Loucy (cell line): ENCODE measurements around the gene ZNF23.

ENCODE experiments used
- H2AFZ ChIP-seq: fragments of 200-600 bp; sonication (generic); 2 replicates; pipeline ENCODE4 v1.6.0; 2016; ENCODE audit warnings: antibody characterized with exemption, mild to moderate bottlenecking, low read length, moderate library complexity
- H3F3A ChIP-seq: fragments of 200-600 bp; 2 replicates; pipeline ENCODE4 v1.6.0; 2016; ENCODE audit warnings: antibody characterized with exemption, low read depth, mild to moderate bottlenecking
- H3K27me3 ChIP-seq: fragments of 200-600 bp; sonication (generic); 2 replicates; pipeline ENCODE4 v1.6.1; 2014; ENCODE audit warnings: low read length, mild to moderate bottlenecking; ENCODE audit not compliant: insufficient read depth, poor library complexity, severe bottlenecking
- H3K36me3 ChIP-seq: fragments of 200-600 bp; sonication (generic); 2 replicates; pipeline ENCODE4 v1.6.1; 2016; ENCODE audit warnings: low read length; ENCODE audit not compliant: insufficient read depth
- H3K4me1 ChIP-seq: fragments of 200-600 bp; sonication (generic); 2 replicates; pipeline ENCODE4 v1.5.1; 2014; ENCODE audit warnings: low read length, mild to moderate bottlenecking; ENCODE audit not compliant: insufficient read depth, poor library complexity, severe bottlenecking
- H3K4me2 ChIP-seq: fragments of 200-600 bp; sonication (generic); 2 replicates; pipeline ENCODE4 v1.6.0; 2014; ENCODE audit warnings: antibody characterized with exemption, low read length, low read depth, mild to moderate bottlenecking; ENCODE audit not compliant: poor library complexity, severe bottlenecking
- H3K4me3 ChIP-seq: fragments of 200-600 bp; sonication (generic); 2 replicates; pipeline ENCODE4 v1.5.1; 2014; ENCODE audit warnings: low read length, mild to moderate bottlenecking, mixed read lengths; ENCODE audit not compliant: poor library complexity, severe bottlenecking
- H3K79me2 ChIP-seq: fragments of 200-600 bp; sonication (generic); 2 replicates; pipeline ENCODE4 v1.6.1; 2014; ENCODE audit warnings: low read length; ENCODE audit not compliant: insufficient read depth
- H3K9ac ChIP-seq: fragments of 200-600 bp; sonication (generic); 2 replicates; pipeline ENCODE4 v1.6.0; 2014; ENCODE audit warnings: mild to moderate bottlenecking, low read depth, low read length, moderate library complexity; ENCODE audit not compliant: poor library complexity, severe bottlenecking
- H3K9me2 ChIP-seq: fragments of 200-600 bp; sonication (generic); replicated peaks from 2 replicates; pipeline ENCODE4 v1.6.1; 2016; ENCODE audit warnings: low read depth, low read length, mixed read lengths
- H3K9me3 ChIP-seq: fragments of 200-600 bp; sonication (generic); 2 replicates; pipeline ENCODE4 v1.6.1; 2014; ENCODE audit warnings: mild to moderate bottlenecking, antibody characterized with exemption, low read length, low read depth; ENCODE audit not compliant: insufficient read depth
- H4K20me1 ChIP-seq: fragments of 200-600 bp; sonication (generic); 2 replicates; pipeline ENCODE4 v1.6.0; 2014; ENCODE audit warnings: antibody characterized with exemption, low read length, mild to moderate bottlenecking; ENCODE audit not compliant: insufficient read depth, poor library complexity, severe bottlenecking
- CTCF ChIP-seq: fragments of 200-600 bp; sonication (generic); conservative IDR thresholded peaks from 2 replicates; pipeline ENCODE4 v1.5.1; 2014; ENCODE audit warnings: mild to moderate bottlenecking, antibody characterized with exemption, low read length
- EZH2phosphoT487 ChIP-seq: fragments of 200-600 bp; IDR thresholded peaks from 2 replicates; pipeline ENCODE4 v1.6.1; 2018; ENCODE audit warnings: antibody characterized with exemption, mild to moderate bottlenecking, moderate library complexity, borderline replicate concordance

The ZNF23 gene

GRCh38 chr16:71414038-71414437 is 48.0 kb downstream of the ZNF23 start:
- TF ChIP-seq CTCF (no peak), EZH2phosphoT487 (no peak)
- Histone ChIP-seq H3K79me2 (no peaks in the 10 kb centered on the region), H3K36me3 (no peaks in the 10 kb centered on the region), H3K9me2 (no peaks in the 10 kb centered on the region), H3K4me3 (no peak overlapping the region), H3F3A (no peaks in the 10 kb centered on the region), H4K20me1 (no peaks in the 10 kb centered on the region), H3K9me3 (no peaks in the 10 kb centered on the region), H3K9ac (no peak overlapping the region), H3K4me1 (no peaks in the 10 kb centered on the region), H3K27me3 (no peaks in the 10 kb centered on the region), H3K4me2 (no peak overlapping the region), H2AFZ (no peak overlapping the region)

- Histone ChIP-seq H3K9me3 (no peaks in the 10 kb centered on the region), H3K4me3 (no peak overlapping the region), H3K79me2 (no peaks in the 10 kb centered on the region), H3K27me3 (no peaks in the 10 kb centered on the region), H3F3A (no peaks in the 10 kb centered on the region), H3K4me2 (no peak overlapping the region), H3K36me3 (no peaks in the 10 kb centered on the region), H4K20me1 (no peaks in the 10 kb centered on the region), H3K9me2 (no peaks in the 10 kb centered on the region), H2AFZ (peak overlapping the region; percentile 22; the same call in 1 of the 2 replicates), H3K4me1 (no peaks in the 10 kb centered on the region), H3K9ac (no peak overlapping the region)
- TF ChIP-seq CTCF (no peak), EZH2phosphoT487 (no peak)
Observed at GRCh38 chr16:71413341-71413740, 48.7 kb downstream of the ZNF23 start.

DNA sequence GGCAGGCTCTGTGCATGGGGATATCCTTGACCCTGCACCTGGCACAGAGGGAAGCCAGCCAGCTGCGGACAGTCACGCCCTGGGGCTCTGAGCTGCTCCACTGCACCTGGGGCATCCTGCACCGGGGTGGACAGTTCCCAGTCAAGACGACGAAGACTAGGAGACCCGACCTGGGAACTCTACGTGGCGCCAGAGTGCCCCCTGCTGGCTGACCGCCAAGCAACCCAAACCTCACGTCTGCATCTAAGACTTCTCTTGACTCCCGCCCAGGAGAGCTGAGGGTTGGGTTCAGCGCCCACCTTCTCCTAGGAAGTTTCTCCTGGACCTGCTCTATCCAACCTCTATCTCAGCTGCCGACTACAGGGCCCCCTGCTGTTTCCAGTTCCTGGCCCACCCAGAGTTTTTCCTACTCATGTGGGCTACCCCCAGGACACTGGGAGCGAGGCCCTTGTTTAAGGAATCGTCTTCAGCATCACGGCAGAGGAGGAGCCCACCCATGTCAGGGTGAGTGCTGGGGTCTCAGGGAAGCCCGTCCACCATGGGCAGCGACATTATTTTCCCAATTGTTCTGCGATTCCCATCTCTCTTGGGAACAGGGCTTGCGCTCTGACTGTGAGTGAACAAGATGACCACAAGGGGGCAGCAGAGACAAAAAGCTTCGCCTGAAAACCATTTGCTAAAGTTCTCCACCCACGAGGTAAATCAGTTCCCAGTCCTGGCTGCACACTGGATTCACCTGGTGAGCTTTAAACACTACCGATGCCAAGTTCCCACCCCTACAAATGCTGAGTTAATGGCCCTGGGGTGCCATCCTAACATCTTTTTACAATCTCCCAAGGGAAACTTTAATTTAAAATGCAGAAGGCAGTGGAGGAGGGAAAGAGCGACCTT is 49.5 kb downstream of the ZNF23 start:
- Histone ChIP-seq H3K9me2 (no peaks in the 10 kb centered on the region), H3K9me3 (no peaks in the 10 kb centered on the region), H3K9ac (no peak overlapping the region), H2AFZ (peak overlapping the region; percentile 40), H3F3A (no peaks in the 10 kb centered on the region), H3K79me2 (no peaks in the 10 kb centered on the region), H3K4me1 (no peaks in the 10 kb centered on the region), H3K27me3 (no peaks in the 10 kb centered on the region), H4K20me1 (no peaks in the 10 kb centered on the region), H3K4me3 (no peak overlapping the region), H3K4me2 (no peak overlapping the region), H3K36me3 (no peaks in the 10 kb centered on the region)
- TF ChIP-seq EZH2phosphoT487 (no peak), CTCF (peak; percentile 96)
